Tibial artery (tissue), 4 donors: ENCODE measurements around the gene CDK17.

ENCODE experiments used
- DNase-seq, 2 donors: peaks; one replicate each; pipeline ENCODE4 v3.0.0-alpha.2; 2019
- H3K27ac ChIP-seq, 2 donors: fragments of 200-600 bp; sonication (generic) in 1 of 2; 1 replicate in 1 of 2; 2 replicates in 1 of 2; pipeline ENCODE4 v1.5.1; 2018 to 2019; ENCODE audit warnings: mild to moderate bottlenecking in 1 of 2
- H3K27me3 ChIP-seq, 2 donors: fragments of 200-600 bp; sonication (generic) in 1 of 2; one replicate each; pipeline versions ENCODE4 v1.5.1 to v1.6.0; 2016 to 2019
- H3K36me3 ChIP-seq, 3 donors: fragments of 200-600 bp; sonication (generic) in 2 of 3; one replicate each; pipeline ENCODE4 v1.5.1; 2016 to 2019; ENCODE audit warnings: mild to moderate bottlenecking in 2 of 3
- H3K4me1 ChIP-seq, 4 donors: fragments of 200-600 bp; sonication (generic) in 2 of 4; 1 replicate in 3 of 4; 2 replicates in 1 of 4; pipeline ENCODE4 v1.5.1; 2016 to 2019
- H3K4me3 ChIP-seq, 2 donors: fragments of 200-600 bp; sonication (generic) in 1 of 2; 1 replicate in 1 of 2; 2 replicates in 1 of 2; pipeline ENCODE4 v1.5.1; 2018 to 2019; ENCODE audit warnings: mild to moderate bottlenecking in 2 of 2
- H3K9me3 ChIP-seq, 3 donors: fragments of 200-600 bp; sonication (generic) in 1 of 3; one replicate each; pipeline ENCODE4 v1.5.1; 2016 to 2019
- intact Hi-C: fragments of 100-400 bp; cut with DNase I; formaldehyde crosslinking; loops from one replicate; pipeline ENCODE4 v1.15.0; 2023; ENCODE audit warnings: low total_unique reads
- TF ChIP-seq, protein P1 (sequence below), 2 experiments: fragments of 200-600 bp in 1 of 2; fragments of 450-650 bp in 1 of 2; IDR thresholded peaks; one replicate each; pipeline ENCODE4 v1.5.1; 2017 to 2019; ENCODE audit warnings: antibody characterized with exemption in 2 of 2, mild to moderate bottlenecking in 1 of 2, moderate library complexity in 1 of 2

Gene CDK17

DNA sequence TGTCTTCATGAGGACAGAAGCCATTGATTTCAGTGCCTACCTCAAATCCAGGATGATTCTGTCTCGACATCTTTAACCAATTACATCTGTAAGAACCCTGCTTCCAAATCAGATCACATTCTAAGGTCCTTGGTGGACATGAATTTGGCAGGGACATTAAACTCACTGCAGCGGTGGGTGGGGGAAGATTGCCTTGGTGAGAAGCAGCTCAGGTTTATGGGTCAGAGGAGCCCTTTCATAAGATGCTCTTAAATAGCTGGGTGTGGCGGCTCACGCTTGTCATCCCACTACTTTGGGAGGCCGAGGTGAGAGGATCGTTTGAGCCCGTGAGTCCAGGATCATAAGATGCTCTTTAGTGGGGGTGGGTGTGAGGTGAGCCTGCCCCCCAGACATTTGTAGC is 163.2 kb downstream of the CDK17 start:
- Histone ChIP-seq H3K27me3 (peaks cover 0 to 7% of the 10 kb centered on the region in 2 donors), H3K4me3 (no peak overlapping the region), H3K9me3 (no peaks in the 10 kb centered on the region), H3K36me3 (no peaks in the 10 kb centered on the region), H3K27ac (peak overlapping the region; percentile 52 to 65), H3K4me1 (peaks cover 0 to 65% (median 45%) of the 10 kb centered on the region in 4 donors)
- TF ChIP-seq, protein P1, sequence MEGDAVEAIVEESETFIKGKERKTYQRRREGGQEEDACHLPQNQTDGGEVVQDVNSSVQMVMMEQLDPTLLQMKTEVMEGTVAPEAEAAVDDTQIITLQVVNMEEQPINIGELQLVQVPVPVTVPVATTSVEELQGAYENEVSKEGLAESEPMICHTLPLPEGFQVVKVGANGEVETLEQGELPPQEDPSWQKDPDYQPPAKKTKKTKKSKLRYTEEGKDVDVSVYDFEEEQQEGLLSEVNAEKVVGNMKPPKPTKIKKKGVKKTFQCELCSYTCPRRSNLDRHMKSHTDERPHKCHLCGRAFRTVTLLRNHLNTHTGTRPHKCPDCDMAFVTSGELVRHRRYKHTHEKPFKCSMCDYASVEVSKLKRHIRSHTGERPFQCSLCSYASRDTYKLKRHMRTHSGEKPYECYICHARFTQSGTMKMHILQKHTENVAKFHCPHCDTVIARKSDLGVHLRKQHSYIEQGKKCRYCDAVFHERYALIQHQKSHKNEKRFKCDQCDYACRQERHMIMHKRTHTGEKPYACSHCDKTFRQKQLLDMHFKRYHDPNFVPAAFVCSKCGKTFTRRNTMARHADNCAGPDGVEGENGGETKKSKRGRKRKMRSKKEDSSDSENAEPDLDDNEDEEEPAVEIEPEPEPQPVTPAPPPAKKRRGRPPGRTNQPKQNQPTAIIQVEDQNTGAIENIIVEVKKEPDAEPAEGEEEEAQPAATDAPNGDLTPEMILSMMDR (IDR thresholded peaks at IDR 0.05) = no peak
- no peak for DNase-seq
- intact Hi-C loops = loop anchor here (10.0 kb wide), 1 partner anchor 158 kb away; no protein-coding TSS in a partner anchor

DNA sequence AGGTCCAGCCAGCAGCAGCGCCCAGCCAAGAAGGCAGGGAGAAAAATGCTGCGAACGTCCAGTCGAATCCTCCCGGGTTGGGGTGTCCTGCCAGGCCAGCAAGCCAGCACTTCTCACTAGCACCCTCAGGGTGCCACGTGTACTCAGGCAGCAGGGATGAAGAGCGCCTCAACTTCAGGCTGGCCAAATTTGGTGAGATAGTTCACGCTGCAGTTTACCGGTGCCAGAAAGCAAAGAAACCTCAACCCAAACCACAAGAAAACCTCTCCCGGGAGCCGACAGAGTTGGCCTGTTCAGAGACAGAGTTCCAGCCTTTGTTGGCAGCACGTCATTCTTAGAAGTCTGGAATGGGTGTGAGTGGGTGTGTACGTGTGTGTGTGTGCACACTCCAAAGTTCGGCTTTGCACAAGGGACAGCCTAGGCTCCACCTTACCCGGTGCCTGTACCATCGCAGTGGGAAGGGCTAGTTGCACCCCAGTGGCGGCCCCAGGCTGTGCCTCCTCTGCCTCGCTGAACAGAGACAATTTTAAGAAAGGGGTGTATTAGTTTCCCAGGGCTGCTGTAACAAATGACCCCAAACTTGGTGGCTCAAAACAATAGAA is 163.9 kb downstream of the CDK17 start:
- TF ChIP-seq, protein P1 (IDR thresholded peaks at IDR 0.05) = no peak
- peaks cover 0 to 59% (median 45%) of the 10 kb centered on the region in 4 donors for H3K4me1 ChIP-seq
- peak; percentile 54 to 82 for DNase-seq

DNA sequence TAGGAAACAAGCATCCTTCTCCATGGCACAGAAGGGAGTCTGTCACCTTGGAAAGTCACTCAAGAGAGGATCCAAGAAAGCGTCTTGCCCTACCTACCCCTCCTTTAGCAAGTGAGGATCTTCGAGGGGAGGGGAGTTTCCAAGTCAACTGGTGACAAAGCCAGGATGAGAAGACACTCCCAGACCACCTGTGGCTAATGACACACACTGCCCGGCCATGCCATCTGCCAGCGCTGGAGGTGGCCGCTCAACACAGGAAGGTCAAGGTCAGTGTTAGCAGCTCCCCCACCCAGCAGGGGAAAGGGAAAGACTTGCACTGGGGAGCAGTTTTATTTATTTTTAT is 164.8 kb downstream of the CDK17 start:
- no peak for DNase-seq
- intact Hi-C loops = loop anchor here (10.0 kb wide), 1 partner anchor 159 kb away; no protein-coding TSS in a partner anchor
- peaks cover 0 to 4% of the 10 kb centered on the region in 2 donors for H3K27me3 ChIP-seq
- no peaks in the 10 kb centered on the region for H3K36me3 ChIP-seq
- no peaks in the 10 kb centered on the region for H3K9me3 ChIP-seq
- H3K4me1 ChIP-seq = peaks cover 0 to 59% (median 45%) of the 10 kb centered on the region in 4 donors
- no peak overlapping the region for H3K4me3 ChIP-seq
- peak overlapping the region; percentile 52 to 88 for H3K27ac ChIP-seq
- TF ChIP-seq, protein P1 (IDR thresholded peaks at IDR 0.05) = no peak

More for the DNA sequence above, 163.9 kb downstream of the CDK17 start:
- H3K27ac ChIP-seq = peak overlapping the region; percentile 52 to 65
- no peaks in the 10 kb centered on the region for H3K36me3 ChIP-seq
- no peaks in the 10 kb centered on the region for H3K9me3 ChIP-seq
- H3K4me3 ChIP-seq = no peak overlapping the region
- intact Hi-C loops = loop anchor here (10.0 kb wide), 1 partner anchor 158 kb away; no protein-coding TSS in a partner anchor
- peaks cover 0 to 7% of the 10 kb centered on the region in 2 donors for H3K27me3 ChIP-seq

DNA sequence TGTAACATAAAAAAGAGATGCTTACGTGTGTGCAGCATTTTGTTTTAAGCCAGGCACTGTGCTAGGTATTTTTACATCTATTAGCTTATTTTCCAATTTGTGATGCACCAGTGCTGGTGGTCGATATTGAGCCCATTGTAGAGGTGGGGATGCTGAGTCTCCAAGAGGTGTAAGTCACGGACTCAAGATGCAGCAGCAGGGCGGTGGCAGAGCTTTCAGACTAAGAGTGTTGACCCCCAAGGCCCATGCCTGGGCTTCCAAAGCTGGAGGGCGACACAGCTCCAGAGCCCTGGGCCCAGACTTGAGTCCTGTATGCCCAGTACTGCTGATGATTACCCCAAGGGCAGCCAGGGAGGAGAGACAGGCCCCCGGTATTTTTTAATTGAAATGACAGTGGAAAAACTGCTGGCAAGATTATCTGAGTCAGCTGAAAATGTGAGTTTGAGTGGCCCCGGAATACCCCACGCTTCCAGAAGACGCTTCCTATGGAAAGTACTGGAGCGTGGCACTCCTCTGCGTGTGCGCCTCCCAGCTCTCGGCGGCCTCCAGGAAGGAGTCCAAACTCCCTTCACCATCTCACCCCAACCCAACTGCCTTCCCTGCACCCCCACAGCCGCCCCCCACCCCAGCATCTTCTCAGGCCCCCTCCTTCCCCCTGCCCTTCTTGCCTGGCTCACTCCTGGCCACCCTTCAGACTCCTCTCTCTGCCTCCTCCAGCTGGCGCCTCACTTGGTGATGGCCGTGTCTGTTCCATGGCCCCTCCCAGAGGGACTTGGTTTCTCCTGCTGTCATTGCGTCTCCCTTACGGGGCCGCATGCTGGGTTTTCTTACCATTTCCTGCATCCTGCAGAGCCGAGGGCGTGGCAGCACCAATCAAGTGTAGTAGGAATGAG is 165.4 kb downstream of the CDK17 start:
- intact Hi-C loops = loop anchor here (10.0 kb wide), 1 partner anchor 160 kb away; no protein-coding TSS in a partner anchor
- no peak for DNase-seq
- Histone ChIP-seq H3K9me3 (no peaks in the 10 kb centered on the region), H3K4me3 (no peak overlapping the region), H3K4me1 (peaks cover 0 to 59% (median 45%) of the 10 kb centered on the region in 4 donors), H3K36me3 (no peaks in the 10 kb centered on the region), H3K27ac (peak overlapping the region; percentile 52 to 88), H3K27me3 (peaks cover 0 to 3% of the 10 kb centered on the region in 2 donors)
- TF ChIP-seq, protein P1 (IDR thresholded peaks at IDR 0.05) = no peak

DNA sequence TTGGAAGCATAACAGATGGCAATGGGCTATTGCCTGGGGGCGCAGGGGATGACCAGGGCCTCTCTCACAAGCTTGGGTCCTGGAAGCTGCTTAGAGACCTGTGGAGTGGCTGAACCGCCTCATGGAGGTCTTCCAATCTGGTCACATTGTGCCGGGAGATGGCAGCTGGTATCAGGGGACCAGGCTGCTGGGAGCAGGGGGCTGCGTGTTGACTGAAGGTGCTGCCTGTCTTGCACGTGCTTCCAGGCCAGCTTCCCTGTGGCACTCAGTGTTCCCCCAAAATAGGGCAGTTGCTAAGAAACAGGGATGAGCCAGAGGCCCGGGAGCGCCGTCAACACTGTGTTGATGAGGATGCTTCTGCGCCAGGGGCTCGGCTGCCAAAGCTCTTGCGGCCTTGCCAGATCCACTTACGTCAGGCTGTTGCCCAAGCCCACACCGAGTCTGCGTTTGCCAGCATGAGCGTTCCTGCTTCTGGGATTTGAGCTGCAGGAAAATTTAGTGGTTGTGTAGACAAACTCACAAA is 166.2 kb downstream of the CDK17 start:
- DNase-seq = peak; percentile 96 to 98
- TF ChIP-seq, protein P1 (IDR thresholded peaks at IDR 0.05) = peak in 1 of 2 experiments; percentile 7
- Histone ChIP-seq H3K27ac (peak overlapping the region; percentile 85 to 88), H3K9me3 (no peaks in the 10 kb centered on the region), H3K4me3 (no peak overlapping the region), H3K4me1 (peaks cover 0 to 59% (median 45%) of the 10 kb centered on the region in 4 donors), H3K36me3 (no peaks in the 10 kb centered on the region), H3K27me3 (no peaks in the 10 kb centered on the region)
- intact Hi-C loops = loop anchor here (10.0 kb wide), 1 partner anchor 161 kb away; no protein-coding TSS in a partner anchor
